Muscle of leg (tissue), 11 donors: ENCODE results near the gene FAM13A. TPM values are rescaled to one million over a fixed set of nuclear protein-coding genes. Genes with fewer than 3 reads are reported as not detected.

ENCODE experiments used
- DNase-seq: peaks from one replicate; pipeline ENCODE4 v3.0.0; 2013
- H3K27ac ChIP-seq: one replicate; pipeline ENCODE4 v1.5.1; 2013; ENCODE audit warnings: mild to moderate bottlenecking, low read length, control low read depth
- H3K27me3 ChIP-seq: one replicate; pipeline ENCODE4 v1.6.1; 2013; ENCODE audit warnings: low read length; ENCODE audit not compliant: control insufficient read depth, insufficient read depth
- H3K36me3 ChIP-seq: one replicate; pipeline ENCODE4 v1.6.1; 2013; ENCODE audit warnings: low read length; ENCODE audit not compliant: control insufficient read depth, insufficient read depth
- H3K4me1 ChIP-seq: one replicate; pipeline ENCODE4 v1.6.1; 2013; ENCODE audit warnings: low read length; ENCODE audit not compliant: control insufficient read depth, insufficient read depth
- H3K4me3 ChIP-seq: one replicate; pipeline ENCODE4 v1.5.1; 2013; ENCODE audit warnings: low read length, control low read depth
- H3K9me3 ChIP-seq: replicated peaks from 2 replicates; pipeline ENCODE4 v1.6.1; 2013; ENCODE audit warnings: low read depth, low read length; ENCODE audit not compliant: control insufficient read depth
- WGBS: methylation state at CpG from one replicate; pipeline ENCODE4 v1.1.5; 2013; ENCODE audit warnings: missing lambda C conversion rate; ENCODE audit not compliant: insufficient coverage; 5-methylcytosine and 5-hydroxymethylcytosine counted together
- polyA plus RNA-seq, 8 donors: library from polyadenylated mRNA; unstranded; fragments of 120-200 nt; gene quantifications; one replicate each; pipeline versions ENCODE4 v1.2.1 to v1.2.3, GENCODE V29; 2013; ENCODE audit warnings: inconsistent platforms in 1 of 8, low replicate concordance in 1 of 8; ENCODE audit not compliant: insufficient read length in 8 of 8, insufficient read depth in 1 of 8
- total RNA-seq: library from RNA; stranded (reverse); fragments of 120-200 nt; gene quantifications from one replicate; pipeline ENCODE4 v1.2.4, GENCODE V29; 2013

The FAM13A gene
- total and polyA plus RNA-seq, 9 donors, result 23.8 to 40.2 (median 29.7) TPM

DNA sequence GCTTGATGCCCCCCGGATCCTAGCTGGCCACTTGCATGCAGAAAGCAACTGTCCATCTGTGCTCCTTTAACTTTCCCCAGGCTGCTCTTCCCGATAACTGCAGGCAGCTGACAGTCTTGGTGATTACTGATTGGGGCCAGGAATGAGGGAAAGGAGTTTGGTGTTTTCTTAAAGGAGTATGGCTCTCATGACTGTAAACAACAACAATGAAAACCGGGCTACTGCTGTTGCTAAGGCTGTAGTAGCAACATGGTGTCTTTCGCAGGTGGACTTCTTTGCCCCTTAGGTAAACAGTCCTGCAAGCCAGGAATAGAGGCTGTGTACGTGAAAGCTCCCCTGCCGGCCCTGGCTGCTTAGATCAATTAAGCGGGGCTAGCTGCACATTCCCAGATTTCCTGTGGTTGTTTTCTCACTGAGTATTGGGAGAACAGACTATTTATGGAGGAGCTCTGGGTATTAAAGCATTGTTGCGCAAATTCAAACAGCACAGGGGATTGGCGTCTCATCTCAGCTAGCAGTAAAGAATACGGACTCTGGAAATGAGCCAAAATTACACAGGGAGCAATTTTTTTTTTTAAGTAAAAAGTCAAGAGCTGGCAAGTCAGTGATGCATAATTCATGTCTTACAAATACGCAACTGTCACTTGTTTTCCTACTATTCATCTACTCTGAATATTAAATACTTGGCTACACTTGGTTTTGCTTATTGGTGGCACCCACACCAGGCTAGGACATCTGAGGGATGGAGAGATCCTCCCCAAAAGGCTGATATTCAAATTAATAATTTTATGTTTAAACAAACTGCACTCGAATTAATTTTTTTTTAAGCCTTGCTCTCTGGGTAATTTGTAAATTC lies 297.7 kb downstream of the FAM13A start:
- Histone ChIP-seq H3K27ac (peak overlapping the region; percentile 78), H3K9me3 (no peaks in the 10 kb centered on the region), H3K36me3 (peaks cover 10% of the 10 kb centered on the region), H3K4me1 (peaks cover 8% of the 10 kb centered on the region), H3K4me3 (peak overlapping the region; percentile 19), H3K27me3 (no peaks in the 10 kb centered on the region)
- DNase-seq, result peak; percentile 89
- 12% methylated on average over 7 of the region's 12 CpGs for WGBS

DNA sequence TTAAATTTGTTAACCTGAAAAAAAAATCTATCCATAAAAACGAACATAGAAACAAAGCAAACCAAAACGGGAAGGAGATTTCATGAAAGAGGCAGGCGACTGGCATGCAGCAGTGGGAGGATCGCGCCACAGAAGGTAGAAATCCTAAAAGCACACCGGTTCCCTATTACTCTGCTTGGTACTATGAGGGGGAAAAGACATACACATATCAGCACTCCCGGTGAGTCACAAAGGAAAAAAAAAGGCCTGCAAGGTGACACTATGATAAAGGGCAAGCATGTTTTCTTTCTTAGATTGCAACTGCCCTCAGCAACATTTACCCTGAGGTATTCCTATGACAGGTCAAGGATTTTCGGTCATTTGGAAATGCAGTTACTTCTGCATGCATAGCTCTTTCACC lies 298.7 kb downstream of the FAM13A start:
- H3K4me1 ChIP-seq, result peaks cover 8% of the 10 kb centered on the region
- H3K36me3 ChIP-seq, result peaks cover 10% of the 10 kb centered on the region
- H3K9me3 ChIP-seq, result no peaks in the 10 kb centered on the region
- peak overlapping the region; percentile 78 for H3K27ac ChIP-seq
- H3K27me3 ChIP-seq, result no peaks in the 10 kb centered on the region
- no peak for DNase-seq
- WGBS, result no CpG with 5 or more reads among the region's 8 CpGs
- H3K4me3 ChIP-seq, result peak overlapping the region; percentile 19

DNA sequence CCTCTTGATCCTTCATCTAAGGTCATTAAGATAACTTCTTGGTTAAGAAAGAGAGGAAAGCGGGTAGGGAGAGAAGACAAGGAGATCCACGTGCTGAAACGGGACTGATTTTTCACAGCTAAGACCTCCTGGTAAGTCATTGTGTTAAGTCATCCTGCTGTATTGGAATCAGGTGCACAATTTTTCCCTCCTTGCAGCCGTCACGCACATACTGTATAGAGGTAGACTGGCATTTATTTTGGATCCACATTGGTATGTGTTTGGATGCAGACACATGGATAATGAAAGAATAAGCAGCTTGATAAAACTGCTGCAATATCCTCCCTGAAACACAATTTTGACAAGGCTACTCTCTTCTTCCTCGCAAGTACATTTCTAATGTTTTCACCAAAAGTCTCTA lies 299.2 kb downstream of the FAM13A start:
- no peak for DNase-seq
- H3K27ac ChIP-seq, result no peak overlapping the region
- 100% methylated on average over 3 of the region's 6 CpGs for WGBS
- no peaks in the 10 kb centered on the region for H3K27me3 ChIP-seq
- peaks cover 11% of the 10 kb centered on the region for H3K36me3 ChIP-seq
- peaks cover 8% of the 10 kb centered on the region for H3K4me1 ChIP-seq
- peak overlapping the region; percentile 9 for H3K4me3 ChIP-seq
- H3K9me3 ChIP-seq, result no peaks in the 10 kb centered on the region

DNA sequence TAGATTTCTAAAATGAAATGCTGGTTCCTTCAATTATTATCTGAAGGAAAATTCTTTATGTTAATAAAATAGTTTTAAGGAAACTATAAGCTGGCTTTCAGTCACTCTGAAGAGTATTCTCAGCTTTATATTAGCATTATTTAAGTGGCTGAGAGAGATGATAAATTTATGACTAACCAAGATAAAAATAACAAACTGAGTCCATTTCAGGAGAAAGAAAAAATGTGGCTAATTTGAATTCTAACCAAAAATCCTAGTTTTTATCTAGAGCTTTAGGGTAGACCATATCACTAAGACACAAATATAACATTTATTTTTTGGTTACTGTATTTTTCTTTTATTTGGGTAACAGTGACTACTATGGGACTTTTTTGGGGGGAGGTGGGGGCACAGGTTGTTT lies 299.9 kb downstream of the FAM13A start:
- peaks cover 9% of the 10 kb centered on the region for H3K36me3 ChIP-seq
- H3K4me3 ChIP-seq, result no peak overlapping the region
- H3K4me1 ChIP-seq, result peaks cover 8% of the 10 kb centered on the region
- no peaks in the 10 kb centered on the region for H3K9me3 ChIP-seq
- DNase-seq, result no peak
- no peak overlapping the region for H3K27ac ChIP-seq
- H3K27me3 ChIP-seq, result no peaks in the 10 kb centered on the region

DNA sequence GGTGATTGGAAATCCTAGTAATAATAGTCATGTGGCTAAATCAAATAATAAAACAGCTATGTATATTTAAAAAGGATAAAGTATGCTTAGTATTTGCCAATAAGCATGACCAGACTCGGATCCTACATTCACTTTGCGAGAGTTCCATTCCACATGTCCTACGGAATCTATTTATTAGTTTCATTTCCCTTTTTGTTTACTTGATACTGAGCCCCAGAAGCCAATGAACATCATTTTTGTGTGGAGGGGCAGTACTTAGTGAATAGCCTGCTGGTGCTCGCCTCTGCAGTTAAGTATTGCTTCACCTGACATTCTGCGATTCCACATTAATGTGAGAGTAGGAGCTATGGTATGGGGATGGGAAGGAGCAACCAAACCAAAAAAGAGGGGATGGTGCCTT lies 300.8 kb downstream of the FAM13A start:
- H3K4me1 ChIP-seq, result peaks cover 8% of the 10 kb centered on the region
- H3K9me3 ChIP-seq, result no peaks in the 10 kb centered on the region
- no peak overlapping the region for H3K27ac ChIP-seq
- no peak for DNase-seq
- no peaks in the 10 kb centered on the region for H3K27me3 ChIP-seq
- H3K4me3 ChIP-seq, result no peak overlapping the region
- H3K36me3 ChIP-seq, result peaks cover 11% of the 10 kb centered on the region
- WGBS, result 95% methylated on average over 2 of the region's 5 CpGs

DNA sequence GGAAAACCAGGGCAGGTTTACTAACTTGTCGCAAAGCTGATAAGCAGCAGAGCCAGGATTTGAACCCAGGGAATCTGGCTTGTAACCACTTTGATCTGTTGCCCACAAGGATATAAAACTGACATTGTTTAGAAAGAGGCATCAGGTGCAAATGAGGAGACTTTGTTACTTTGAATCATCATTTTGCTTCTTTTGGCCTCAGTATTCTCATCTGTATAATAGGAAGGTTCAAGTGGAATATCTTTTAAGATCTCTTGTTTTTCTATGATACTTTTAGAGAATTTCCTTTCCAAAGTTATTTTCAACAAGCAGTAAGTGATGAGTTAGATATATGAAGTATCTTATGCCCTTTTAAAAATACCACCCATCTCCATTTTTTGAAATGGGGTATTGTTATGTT lies 301.5 kb downstream of the FAM13A start:
- Histone ChIP-seq H3K4me3 (no peak overlapping the region), H3K4me1 (peaks cover 8% of the 10 kb centered on the region), H3K36me3 (peaks cover 14% of the 10 kb centered on the region), H3K27me3 (no peaks in the 10 kb centered on the region), H3K27ac (no peak overlapping the region), H3K9me3 (no peaks in the 10 kb centered on the region)
- WGBS, result 100% methylated on average over 1 of the region's 1 CpG
- DNase-seq, result no peak

DNA sequence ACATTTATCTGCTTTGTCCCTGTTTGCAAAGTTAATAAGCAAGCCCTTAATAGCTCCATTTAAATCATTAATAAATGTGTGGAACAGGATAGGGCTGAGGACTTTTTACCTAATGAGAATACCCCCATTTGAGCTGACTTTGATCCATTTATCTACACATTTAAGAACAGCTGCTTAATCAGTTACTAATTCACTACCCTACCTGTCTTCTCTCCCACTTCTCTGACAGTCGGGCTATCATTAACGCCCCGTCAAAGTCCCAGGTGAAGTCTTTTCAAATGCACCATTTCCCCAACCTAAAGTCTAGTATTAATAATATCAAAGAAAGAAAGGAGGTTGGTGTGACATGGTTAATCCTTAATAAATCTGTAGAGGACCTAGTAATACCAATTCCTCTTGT lies 302.2 kb downstream of the FAM13A start:
- Histone ChIP-seq H3K36me3 (peaks cover 21% of the 10 kb centered on the region), H3K4me3 (no peak overlapping the region), H3K4me1 (peaks cover 8% of the 10 kb centered on the region), H3K27ac (no peak overlapping the region), H3K27me3 (no peaks in the 10 kb centered on the region), H3K9me3 (no peaks in the 10 kb centered on the region)
- WGBS, result no CpG with 5 or more reads among the region's 3 CpGs
- DNase-seq, result no peak

DNA sequence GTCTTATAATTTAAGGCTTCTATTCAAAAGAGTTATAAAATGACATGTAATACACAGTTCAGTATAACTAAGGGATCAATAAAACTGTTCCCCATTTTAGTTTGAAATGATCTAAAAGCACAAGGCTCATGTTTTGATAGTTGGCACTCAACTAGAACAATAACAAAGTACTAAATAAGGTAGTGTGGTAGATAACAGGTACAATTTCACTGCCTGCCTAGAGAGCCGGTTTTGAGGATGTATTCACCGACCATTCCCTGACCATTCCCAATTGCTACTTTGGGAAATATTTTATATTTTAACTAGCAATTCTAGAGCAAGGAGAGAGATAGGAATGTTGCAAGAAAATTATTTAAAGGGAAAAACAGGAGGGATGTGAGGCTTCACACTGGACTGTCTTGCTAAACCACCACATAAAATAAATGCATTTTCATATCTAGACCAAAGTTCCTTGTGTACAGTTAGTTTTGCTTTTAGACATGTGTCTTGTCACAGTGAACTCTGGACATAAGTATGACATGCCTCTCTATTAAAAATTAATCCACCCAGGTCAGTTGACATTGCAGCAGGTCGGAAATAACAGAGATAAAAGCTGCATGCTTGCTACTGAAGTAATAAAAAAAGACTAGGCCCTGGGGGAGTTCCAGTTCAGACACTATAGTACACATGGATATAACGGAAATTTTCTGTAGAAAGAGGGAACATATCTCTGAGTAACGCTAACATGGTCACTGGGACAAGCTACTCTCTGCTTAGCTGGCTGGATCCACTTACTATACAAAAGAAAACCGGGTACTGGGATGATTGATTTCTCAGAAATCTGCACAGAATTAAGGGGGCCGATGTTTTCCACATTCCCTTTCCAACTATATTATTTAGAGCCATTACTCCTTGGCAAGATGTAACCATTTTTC lies 303.1 kb downstream of the FAM13A start:
- Histone ChIP-seq H3K36me3 (peaks cover 27% of the 10 kb centered on the region), H3K27me3 (no peaks in the 10 kb centered on the region), H3K4me1 (peaks cover 4% of the 10 kb centered on the region), H3K4me3 (no peak overlapping the region), H3K27ac (no peak overlapping the region), H3K9me3 (no peaks in the 10 kb centered on the region)
- peak; percentile 84 for DNase-seq
- no CpG with 5 or more reads among the region's 7 CpGs for WGBS

DNA sequence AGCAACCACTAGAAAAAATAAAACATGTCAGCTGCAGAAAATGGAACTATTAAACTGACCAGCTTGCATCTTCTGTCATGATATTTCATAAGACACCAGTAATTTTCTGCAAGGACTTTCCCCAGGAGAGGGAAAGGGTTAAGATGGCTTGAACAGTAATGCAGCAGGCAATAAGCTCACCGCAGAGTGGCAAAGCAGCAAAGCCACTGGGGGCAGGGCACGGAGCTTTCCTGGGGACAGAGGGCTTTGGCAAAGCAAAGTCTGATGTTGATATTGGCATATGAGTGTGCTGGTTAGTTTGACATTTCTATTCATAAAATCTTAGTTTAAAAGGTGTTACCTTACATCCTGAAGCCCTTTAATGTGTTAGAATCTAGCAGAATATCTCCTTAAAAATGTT lies 304.2 kb downstream of the FAM13A start:
- WGBS, result 40% methylated on average over 1 of the region's 2 CpGs
- DNase-seq, result no peak
- Histone ChIP-seq H3K4me3 (no peak overlapping the region), H3K4me1 (no peaks in the 10 kb centered on the region), H3K9me3 (no peaks in the 10 kb centered on the region), H3K27ac (no peak overlapping the region), H3K27me3 (no peaks in the 10 kb centered on the region), H3K36me3 (peaks cover 33% of the 10 kb centered on the region)

DNA sequence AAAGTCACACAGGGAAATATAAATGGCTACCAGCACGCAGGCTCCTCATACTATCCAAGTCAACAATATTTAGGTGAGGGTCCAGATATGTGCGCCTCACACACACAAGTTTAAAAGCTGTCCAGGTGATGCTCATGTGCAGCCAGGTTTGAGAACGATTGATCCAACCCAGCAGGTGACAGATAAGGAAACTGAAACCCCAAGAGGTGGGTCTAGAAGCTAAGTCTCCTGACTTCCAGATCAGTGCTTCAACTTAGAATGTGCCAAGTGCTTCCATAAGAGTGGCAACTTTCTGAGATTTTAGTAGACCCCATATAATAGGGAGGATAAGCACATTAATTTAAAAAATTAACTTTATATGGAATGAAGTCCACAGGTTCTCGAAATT lies 304.9 kb downstream of the FAM13A start:
- 94% methylated on average over 2 of the region's 4 CpGs for WGBS
- Histone ChIP-seq H3K27me3 (no peaks in the 10 kb centered on the region), H3K36me3 (peaks cover 37% of the 10 kb centered on the region), H3K4me3 (no peak overlapping the region), H3K4me1 (no peaks in the 10 kb centered on the region), H3K27ac (no peak overlapping the region), H3K9me3 (no peaks in the 10 kb centered on the region)
- no peak for DNase-seq
